KOPT-K1 (cell line): ENCODE results near the gene OBP2B.
"Not testable (repeated sequence)": the region's sequence is repeated elsewhere in the genome, so short reads cannot be mapped to it uniquely, and the experiment has no call there.

ENCODE experiments used
- H3K27ac ChIP-seq: fragments of 200-600 bp; sonication (generic); 2 replicates; pipeline ENCODE4 v1.5.1; 2016; ENCODE audit warnings: antibody characterized with exemption, mild to moderate bottlenecking, low read depth, low read length; ENCODE audit not compliant: poor library complexity, severe bottlenecking
- H3K36me3 ChIP-seq: fragments of 200-600 bp; sonication (generic); 2 replicates; pipeline ENCODE4 v1.5.1; 2017; ENCODE audit warnings: antibody characterized with exemption, mild to moderate bottlenecking, low read length, moderate library complexity; ENCODE audit not compliant: insufficient read depth
- H3K9me3 ChIP-seq: fragments of 200-600 bp; sonication (generic); 2 replicates; pipeline ENCODE4 v1.5.1; 2017; ENCODE audit warnings: antibody characterized with exemption, low read length, mild to moderate bottlenecking; ENCODE audit not compliant: insufficient read depth, poor library complexity, severe bottlenecking

The OBP2B gene

GRCh38 chr9:133231934-133232568, 23.0 kb upstream of the OBP2B start:
- not testable (repeated sequence) for H3K36me3 ChIP-seq, H3K27ac ChIP-seq, H3K9me3 ChIP-seq

- H3K9me3 ChIP-seq, H3K36me3 ChIP-seq, H3K27ac ChIP-seq: not testable (repeated sequence)
Measured at GRCh38 chr9:133230514-133230913, 21.5 kb upstream of the OBP2B start.

- Histone ChIP-seq H3K27ac (no peak overlapping the region), H3K36me3 (no peaks in the 10 kb centered on the region), H3K9me3 (no peaks in the 10 kb centered on the region)
Measured at GRCh38 chr9:133230093-133230492, 21.0 kb upstream of the OBP2B start.

- H3K27ac ChIP-seq, H3K9me3 ChIP-seq, H3K36me3 ChIP-seq: not testable (repeated sequence)
Measured at GRCh38 chr9:133228474-133229193, 19.6 kb upstream of the OBP2B start.

- not testable (repeated sequence) for H3K27ac ChIP-seq, H3K9me3 ChIP-seq, H3K36me3 ChIP-seq
Measured at GRCh38 chr9:133227996-133228395, 18.9 kb upstream of the OBP2B start.

GRCh38 chr9:133227242-133227860, 18.3 kb upstream of the OBP2B start:
- no peaks in the 10 kb centered on the region for H3K36me3 ChIP-seq
- no peak overlapping the region for H3K27ac ChIP-seq
- H3K9me3 ChIP-seq, result no peaks in the 10 kb centered on the region

GRCh38 chr9:133226219-133227171, 17.4 kb upstream of the OBP2B start:
- Histone ChIP-seq H3K36me3 (no peaks in the 10 kb centered on the region), H3K27ac (no peak overlapping the region), H3K9me3 (no peaks in the 10 kb centered on the region)

GRCh38 chr9:133225171-133226011, 16.3 kb upstream of the OBP2B start:
- Histone ChIP-seq H3K27ac (no peak overlapping the region), H3K36me3 (no peaks in the 10 kb centered on the region), H3K9me3 (no peaks in the 10 kb centered on the region)

GRCh38 chr9:133224762-133225161, 15.7 kb upstream of the OBP2B start:
- H3K27ac ChIP-seq, result no peak overlapping the region
- H3K36me3 ChIP-seq, result no peaks in the 10 kb centered on the region
- H3K9me3 ChIP-seq, result no peaks in the 10 kb centered on the region

GRCh38 chr9:133223159-133223756, 14.2 kb upstream of the OBP2B start:
- not testable (repeated sequence) for H3K36me3 ChIP-seq, H3K9me3 ChIP-seq, H3K27ac ChIP-seq

GRCh38 chr9:133221994-133222393, 12.9 kb upstream of the OBP2B start:
- H3K9me3 ChIP-seq, H3K36me3 ChIP-seq, H3K27ac ChIP-seq: not testable (repeated sequence)

- H3K9me3 ChIP-seq, result no peaks in the 10 kb centered on the region
- H3K36me3 ChIP-seq, result no peaks in the 10 kb centered on the region
Measured at GRCh38 chr9:133221177-133221809, 12.2 kb upstream of the OBP2B start.

GRCh38 chr9:133218049-133218975, 9.3 kb upstream of the OBP2B start:
- H3K9me3 ChIP-seq, H3K36me3 ChIP-seq, H3K27ac ChIP-seq: not testable (repeated sequence)

More at GRCh38 chr9:133221177-133221809, 12.2 kb upstream of the OBP2B start:
- no peak overlapping the region for H3K27ac ChIP-seq
